Esophagus squamous epithelium (tissue), 4 donors: ENCODE measurements around the gene WWC1.

ENCODE experiments used
- POLR2A ChIP-seq, 4 donors: fragments of 450-650 bp; IDR thresholded peaks; one replicate each; pipeline ENCODE4 v1.6.1; 2017; ENCODE audit warnings: antibody characterized with exemption in 4 of 4, mild to moderate bottlenecking in 4 of 4, moderate library complexity in 3 of 4
- TF ChIP-seq, protein P1 (sequence below), 6 experiments: fragments of 450-650 bp in 4 of 6; fragments of 200-600 bp in 2 of 6; sonication (generic) in 2 of 6; IDR thresholded peaks; one replicate each; pipeline ENCODE4 v1.5.1; 2016 to 2019; ENCODE audit warnings: antibody characterized with exemption in 6 of 6, mild to moderate bottlenecking in 4 of 6, moderate library complexity in 4 of 6

DNA sequence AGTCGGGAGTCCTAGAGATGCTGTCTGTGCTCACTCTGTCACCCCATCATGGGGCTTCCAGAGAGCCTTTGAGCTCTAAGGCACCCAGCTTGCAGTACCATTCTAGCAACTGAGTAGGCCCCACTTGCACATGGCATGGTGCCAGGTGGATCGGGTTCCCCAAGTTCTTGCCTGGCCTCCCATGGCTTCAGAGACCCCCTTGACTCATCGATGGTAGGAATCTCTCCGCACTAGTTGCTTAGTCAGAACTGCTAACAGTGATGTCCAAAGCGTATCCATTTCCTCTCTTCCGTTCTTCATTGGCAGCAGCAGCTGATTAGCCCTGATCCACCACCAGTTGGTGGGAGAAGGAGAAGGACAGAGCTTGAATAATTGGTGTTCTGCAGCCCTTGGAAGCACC is 124.5 kb downstream of the WWC1 start:
- TF ChIP-seq, protein P1, sequence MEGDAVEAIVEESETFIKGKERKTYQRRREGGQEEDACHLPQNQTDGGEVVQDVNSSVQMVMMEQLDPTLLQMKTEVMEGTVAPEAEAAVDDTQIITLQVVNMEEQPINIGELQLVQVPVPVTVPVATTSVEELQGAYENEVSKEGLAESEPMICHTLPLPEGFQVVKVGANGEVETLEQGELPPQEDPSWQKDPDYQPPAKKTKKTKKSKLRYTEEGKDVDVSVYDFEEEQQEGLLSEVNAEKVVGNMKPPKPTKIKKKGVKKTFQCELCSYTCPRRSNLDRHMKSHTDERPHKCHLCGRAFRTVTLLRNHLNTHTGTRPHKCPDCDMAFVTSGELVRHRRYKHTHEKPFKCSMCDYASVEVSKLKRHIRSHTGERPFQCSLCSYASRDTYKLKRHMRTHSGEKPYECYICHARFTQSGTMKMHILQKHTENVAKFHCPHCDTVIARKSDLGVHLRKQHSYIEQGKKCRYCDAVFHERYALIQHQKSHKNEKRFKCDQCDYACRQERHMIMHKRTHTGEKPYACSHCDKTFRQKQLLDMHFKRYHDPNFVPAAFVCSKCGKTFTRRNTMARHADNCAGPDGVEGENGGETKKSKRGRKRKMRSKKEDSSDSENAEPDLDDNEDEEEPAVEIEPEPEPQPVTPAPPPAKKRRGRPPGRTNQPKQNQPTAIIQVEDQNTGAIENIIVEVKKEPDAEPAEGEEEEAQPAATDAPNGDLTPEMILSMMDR (IDR thresholded peaks at IDR 0.05) = no peak
- no peak for TF ChIP-seq POLR2A (IDR thresholded peaks at IDR 0.05)
